Kidney capillary endothelial cell (primary cell): ENCODE results near the gene ACTL8.
"Not testable (repeated sequence)": the region's sequence is repeated elsewhere in the genome, so short reads cannot be mapped to it uniquely, and the experiment has no call there.

ENCODE experiments used
- DNase-seq: peaks from one replicate; pipeline ENCODE4 v3.0.0-alpha.2; 2018; ENCODE audit warnings: low spot score

ACTL8 gene

GRCh38 chr1:17735793-17736192 lies 19.3 kb upstream of the ACTL8 start:
- no peak for DNase-seq

GRCh38 chr1:17736625-17737024 lies 18.5 kb upstream of the ACTL8 start:
- DNase-seq: no peak

- DNase-seq: no peak
Measured at GRCh38 chr1:17739050-17739449, 16.1 kb upstream of the ACTL8 start.

- no peak for DNase-seq
Measured at GRCh38 chr1:17741052-17741451, 14.1 kb upstream of the ACTL8 start.

GRCh38 chr1:17742583-17742982 lies 12.6 kb upstream of the ACTL8 start:
- DNase-seq: no peak

- no peak for DNase-seq
Measured at GRCh38 chr1:17743008-17743647, 12.0 kb upstream of the ACTL8 start.

- DNase-seq: no peak
Measured at GRCh38 chr1:17743925-17744324, 11.2 kb upstream of the ACTL8 start.

GRCh38 chr1:17744666-17745478 lies 10.3 kb upstream of the ACTL8 start:
- DNase-seq: no peak

- no peak for DNase-seq
Measured at GRCh38 chr1:17745479-17745955, 9.6 kb upstream of the ACTL8 start.

GRCh38 chr1:17746281-17746680 lies 8.9 kb upstream of the ACTL8 start:
- DNase-seq: not testable (repeated sequence)

GRCh38 chr1:17746920-17747319 lies 8.2 kb upstream of the ACTL8 start:
- no peak for DNase-seq

GRCh38 chr1:17750333-17750732 lies 4.8 kb upstream of the ACTL8 start:
- DNase-seq: no peak

GRCh38 chr1:17752356-17752755 lies 2.8 kb upstream of the ACTL8 start:
- no peak for DNase-seq

GRCh38 chr1:17757426-17757825 lies 2.3 kb downstream of the ACTL8 start:
- no peak for DNase-seq

GRCh38 chr1:17759114-17759513 lies 4.0 kb downstream of the ACTL8 start:
- DNase-seq: no peak

- no peak for DNase-seq
Measured at GRCh38 chr1:17762313-17762712, 7.2 kb downstream of the ACTL8 start.

GRCh38 chr1:17763417-17763816 lies 8.3 kb downstream of the ACTL8 start:
- DNase-seq: no peak

GRCh38 chr1:17763995-17764394 lies 8.9 kb downstream of the ACTL8 start:
- DNase-seq: no peak

GRCh38 chr1:17764591-17764990 lies 9.5 kb downstream of the ACTL8 start:
- no peak for DNase-seq

- DNase-seq: no peak
Measured at GRCh38 chr1:17765444-17766411, 10.6 kb downstream of the ACTL8 start.

GRCh38 chr1:17768651-17769241 lies 13.6 kb downstream of the ACTL8 start:
- DNase-seq: no peak

GRCh38 chr1:17770983-17771382 lies 15.8 kb downstream of the ACTL8 start:
- no peak for DNase-seq
